ENCODE results near the gene CASK.

The CASK gene

DNA sequence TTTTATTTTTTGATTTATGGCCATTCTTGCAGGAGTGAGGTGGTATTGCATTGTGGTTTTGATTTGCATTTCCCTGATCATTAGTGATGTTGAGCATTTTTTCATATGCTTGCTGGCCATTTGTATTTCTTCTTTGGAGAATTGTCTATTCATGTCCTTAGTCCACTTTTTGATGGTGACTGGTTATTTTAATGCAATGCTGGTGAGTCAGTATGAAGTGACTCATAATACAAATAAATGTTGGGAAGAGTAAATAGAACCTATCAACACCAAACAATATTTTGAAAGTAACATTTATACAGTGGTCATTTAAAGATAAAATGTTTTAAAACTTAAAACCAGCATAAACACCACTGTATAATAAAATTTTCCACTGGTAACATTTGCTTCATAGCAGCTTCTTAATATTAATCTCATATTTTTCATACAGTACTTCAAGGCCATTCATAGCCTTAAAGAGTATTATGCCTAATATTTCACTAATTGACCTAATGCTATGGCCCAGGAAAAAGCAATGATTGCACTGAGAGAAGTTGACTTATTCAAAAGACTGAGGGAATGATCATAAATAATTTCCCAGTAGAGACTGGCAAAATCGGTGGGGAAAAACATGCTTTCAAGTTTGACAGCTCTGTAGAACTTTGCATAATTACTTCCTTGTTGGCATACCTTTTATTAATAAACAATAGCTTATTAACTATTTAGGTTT is 33.9 kb downstream of the CASK start:
- Histone ChIP-seq H3K27ac (ENCODE audit: low read length) (no peak overlapping the region), H3K79me2 (ENCODE audit: insufficient read depth, low read length) (peaks cover 94% of the 10 kb centered on the region), H2AFZ (ENCODE audit: low read depth, low read length) (no peak overlapping the region), H3K4me2 (ENCODE audit: insufficient read depth, low read length) (no peak overlapping the region), H3K4me3 (ENCODE audit: low read depth in 1 of 2, low read length in 2 of 2) (no peak overlapping the region), H3K27me3 (ENCODE audit: insufficient read depth, low read length, poor library complexity) (no peaks in the 10 kb centered on the region), H4K20me1 (ENCODE audit: insufficient read depth, low read length) (peaks cover 5% of the 10 kb centered on the region; the same call in 1 of the 2 replicates), H3K9ac (ENCODE audit: low read depth, low read length) (no peak overlapping the region), H3K36me3 (ENCODE audit: insufficient read depth, low read length) (peaks cover 7% of the 10 kb centered on the region; the same call in 1 of the 2 replicates), H3K9me3 (ENCODE audit: insufficient read depth, low read length, severe bottlenecking) (no peaks in the 10 kb centered on the region), H3K4me1 (ENCODE audit: insufficient read depth, low read length) (peaks cover 7% of the 10 kb centered on the region)
- TF ChIP-seq EZH2 (IDR thresholded peaks at IDR 0.05; ENCODE audit: borderline replicate concordance, low read depth, low read length, severe bottlenecking): no peak
- TF ChIP-seq CTCF (IDR thresholded peaks at IDR 0.05; ENCODE audit: borderline replicate concordance, extremely low read depth, low read length, poor library complexity, severe bottlenecking): no peak
- no peak for ATAC-seq (ENCODE audit: insufficient read depth, low read depth)
- DNase-seq: no peak

DNA sequence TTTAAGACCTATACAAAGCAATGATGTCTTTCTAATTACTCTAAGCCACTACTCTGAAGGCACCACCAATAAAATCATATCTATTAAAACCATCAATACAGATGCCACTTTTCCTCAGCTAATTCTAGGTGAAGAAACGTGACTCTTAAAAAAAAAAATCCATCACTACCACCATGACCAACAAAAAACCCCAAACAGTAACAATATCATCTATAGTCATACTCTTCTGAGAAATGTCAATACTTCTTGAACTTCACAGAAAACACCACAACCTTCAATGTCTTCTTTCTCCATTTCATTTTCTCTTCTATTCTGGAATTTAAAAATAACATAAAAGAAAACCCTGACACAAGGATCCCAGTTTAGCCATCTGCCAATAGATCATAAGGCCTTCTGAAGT is 35.7 kb downstream of the CASK start:
- H3K9ac ChIP-seq (ENCODE audit: low read depth, low read length): no peak overlapping the region
- no peaks in the 10 kb centered on the region for H3K9me3 ChIP-seq (ENCODE audit: insufficient read depth, low read length, severe bottlenecking)
- peaks cover 8% of the 10 kb centered on the region; the same call in 1 of the 2 replicates for H4K20me1 ChIP-seq (ENCODE audit: insufficient read depth, low read length)
- H3K4me2 ChIP-seq (ENCODE audit: insufficient read depth, low read length): no peak overlapping the region
- no peak for DNase-seq
- peaks cover 17% of the 10 kb centered on the region for H3K4me1 ChIP-seq (ENCODE audit: insufficient read depth, low read length)
- no peak overlapping the region for H3K4me3 ChIP-seq (ENCODE audit: low read depth in 1 of 2, low read length in 2 of 2)
- TF ChIP-seq CTCF (IDR thresholded peaks at IDR 0.05; ENCODE audit: borderline replicate concordance, extremely low read depth, low read length, poor library complexity, severe bottlenecking) (no peak), EZH2 (IDR thresholded peaks at IDR 0.05; ENCODE audit: borderline replicate concordance, low read depth, low read length, severe bottlenecking) (no peak)
- no peak overlapping the region for H3K27ac ChIP-seq (ENCODE audit: low read length)
- H2AFZ ChIP-seq (ENCODE audit: low read depth, low read length): no peak overlapping the region
- ATAC-seq (ENCODE audit: insufficient read depth, low read depth): no peak
- H3K27me3 ChIP-seq (ENCODE audit: insufficient read depth, low read length, poor library complexity): no peaks in the 10 kb centered on the region
- H3K79me2 ChIP-seq (ENCODE audit: insufficient read depth, low read length): peaks cover 94% of the 10 kb centered on the region
- H3K36me3 ChIP-seq (ENCODE audit: insufficient read depth, low read length): peaks cover 4% of the 10 kb centered on the region; the same call in 1 of the 2 replicates

- Histone ChIP-seq H3K9me3 (ENCODE audit: insufficient read depth, low read length, severe bottlenecking) (no peaks in the 10 kb centered on the region), H3K27me3 (ENCODE audit: insufficient read depth, low read length, poor library complexity) (no peaks in the 10 kb centered on the region), H3K9ac (ENCODE audit: low read depth, low read length) (no peak overlapping the region), H2AFZ (ENCODE audit: low read depth, low read length) (no peak overlapping the region), H4K20me1 (ENCODE audit: insufficient read depth, low read length) (peaks cover 8% of the 10 kb centered on the region; the same call in 1 of the 2 replicates), H3K4me3 (ENCODE audit: low read depth in 1 of 2, low read length in 2 of 2) (no peak overlapping the region), H3K36me3 (ENCODE audit: insufficient read depth, low read length) (peaks cover 4% of the 10 kb centered on the region; the same call in 1 of the 2 replicates), H3K79me2 (ENCODE audit: insufficient read depth, low read length) (peaks cover 95% of the 10 kb centered on the region), H3K27ac (ENCODE audit: low read length) (no peak overlapping the region), H3K4me1 (ENCODE audit: insufficient read depth, low read length) (peaks cover 17% of the 10 kb centered on the region), H3K4me2 (ENCODE audit: insufficient read depth, low read length) (no peak overlapping the region)
- TF ChIP-seq EZH2 (IDR thresholded peaks at IDR 0.05; ENCODE audit: borderline replicate concordance, low read depth, low read length, severe bottlenecking): no peak
- TF ChIP-seq CTCF (IDR thresholded peaks at IDR 0.05; ENCODE audit: borderline replicate concordance, extremely low read depth, low read length, poor library complexity, severe bottlenecking): no peak
- ATAC-seq (ENCODE audit: insufficient read depth, low read depth): no peak
- no peak for DNase-seq
Measured at GRCh38 chrX:41885724-41886123, 37.6 kb downstream of the CASK start.

Data from DND-41 (cell line).